Neural cell (in vitro differentiated cells): Measurements from ENCODE around the gene ZXDA. TPM values are rescaled to one million over a fixed set of nuclear protein-coding genes. Genes with fewer than 3 reads are reported as not detected.

Source experiments
- H2AFZ ChIP-seq: fragments of 200-600, 300-800 bp; sonication (generic), shearing (Covaris generic); 2 replicates; pipeline ENCODE4 v1.6.0; 2014; ENCODE audit warnings: low read depth, mild to moderate bottlenecking, antibody characterized with exemption, low read length, moderate library complexity
- H3F3A ChIP-seq: fragments of 200-600 bp; shearing (Covaris generic); 2 replicates; pipeline ENCODE4 v1.6.1; 2016; ENCODE audit warnings: mild to moderate bottlenecking, moderate library complexity, mixed read lengths, antibody characterized with exemption, low read length; ENCODE audit not compliant: insufficient read depth, poor library complexity, severe bottlenecking
- H3K27ac ChIP-seq: fragments of 200-600, 300-800 bp; sonication (generic), shearing (Covaris generic); 2 replicates; pipeline ENCODE4 v1.5.1; 2014; ENCODE audit warnings: mild to moderate bottlenecking, low read length, moderate library complexity
- H3K27me3 ChIP-seq: fragments of 300-800, 200-600 bp; sonication (generic), shearing (Covaris generic); 2 replicates; pipeline ENCODE4 v1.6.0; 2014; ENCODE audit warnings: mild to moderate bottlenecking, low read depth, low read length, moderate library complexity; ENCODE audit not compliant: insufficient read depth
- H3K36me3 ChIP-seq: fragments of 300-800, 200-600 bp; sonication (generic), shearing (Covaris generic); 2 replicates; pipeline ENCODE4 v1.5.1; 2014; ENCODE audit warnings: mild to moderate bottlenecking, antibody characterized with exemption, low read length, moderate library complexity; ENCODE audit not compliant: insufficient read depth
- H3K4me2 ChIP-seq: fragments of 300-800, 200-600 bp; sonication (generic), shearing (Covaris generic); 2 replicates; pipeline ENCODE4 v1.6.0; 2014; ENCODE audit warnings: mild to moderate bottlenecking, low read length
- H3K4me3 ChIP-seq: fragments of 300-800, 200-600 bp; sonication (generic), shearing (Covaris generic); 2 replicates; pipeline ENCODE4 v1.5.1; 2014; ENCODE audit warnings: mild to moderate bottlenecking, low read length, moderate library complexity
- H3K79me2 ChIP-seq: fragments of 200-600 bp; shearing (Covaris generic); replicated peaks from 2 replicates; pipeline ENCODE4 v1.6.0; 2014; ENCODE audit warnings: mild to moderate bottlenecking, low read length, moderate library complexity; ENCODE audit not compliant: insufficient read depth
- H3K9ac ChIP-seq: fragments of 300-800, 200-600 bp; sonication (generic), shearing (Covaris generic); 2 replicates; pipeline ENCODE4 v1.6.1; 2016; ENCODE audit warnings: mild to moderate bottlenecking, low read length, mixed read lengths
- H3K9me2 ChIP-seq: fragments of 200-600 bp; shearing (Covaris generic); 2 replicates; pipeline ENCODE4 v1.6.1; 2016; ENCODE audit warnings: mild to moderate bottlenecking, low read length, mixed read lengths; ENCODE audit not compliant: insufficient read depth
- H3K9me3 ChIP-seq: fragments of 200-600, 300-800 bp; sonication (generic), shearing (Covaris generic); 2 replicates; pipeline ENCODE4 v1.6.1; 2016; ENCODE audit warnings: mild to moderate bottlenecking, mixed run types, low read length, moderate library complexity, mixed read lengths
- H4K20me1 ChIP-seq: fragments of 200-600 bp; shearing (Covaris generic); 2 replicates; pipeline ENCODE4 v1.6.1; 2016; ENCODE audit warnings: mild to moderate bottlenecking, mixed run types; ENCODE audit not compliant: insufficient read depth
- CTCF ChIP-seq: fragments of 450-650 bp; IDR thresholded peaks from 2 replicates; pipeline ENCODE4 v1.5.1; 2014; ENCODE audit warnings: antibody characterized with exemption, mild to moderate bottlenecking, moderate library complexity; ENCODE audit not compliant: poor library complexity, severe bottlenecking
- EP300 ChIP-seq: fragments of 450-650 bp; conservative IDR thresholded peaks from 2 replicates; pipeline ENCODE4 v1.6.1; 2014; ENCODE audit warnings: antibody characterized with exemption, mild to moderate bottlenecking, moderate library complexity; ENCODE audit not compliant: poor library complexity, severe bottlenecking
- EZH2 ChIP-seq: fragments of 200-600, 300-800 bp; shearing (Covaris generic), sonication (generic); IDR thresholded peaks from 2 replicates; pipeline ENCODE4 v1.6.1; 2014; ENCODE audit warnings: antibody characterized with exemption, low read length, borderline replicate concordance, mild to moderate bottlenecking; ENCODE audit not compliant: insufficient read depth, poor library complexity, severe bottlenecking
- MXI1 ChIP-seq: fragments of 450-650 bp; conservative IDR thresholded peaks from 2 replicates; pipeline ENCODE4 v1.6.1; 2014; ENCODE audit warnings: antibody characterized with exemption, mild to moderate bottlenecking; ENCODE audit not compliant: poor library complexity, severe bottlenecking
- POLR2AphosphoS5 ChIP-seq: IDR thresholded peaks from 2 replicates; pipeline ENCODE4 v1.6.1; 2012
- RAD21 ChIP-seq: fragments of 450-650 bp; conservative IDR thresholded peaks from 2 replicates; pipeline ENCODE4 v1.6.1; 2014; ENCODE audit warnings: antibody characterized with exemption, mild to moderate bottlenecking, moderate library complexity
- REST ChIP-seq: IDR thresholded peaks from 2 replicates; pipeline ENCODE4 v1.6.1; 2012; ENCODE audit warnings: borderline replicate concordance
- SMC3 ChIP-seq: fragments of 450-650 bp; conservative IDR thresholded peaks from 2 replicates; pipeline ENCODE4 v1.6.1; 2014; ENCODE audit warnings: antibody characterized with exemption, mild to moderate bottlenecking, moderate library complexity; ENCODE audit not compliant: poor library complexity
- TAF1 ChIP-seq: IDR thresholded peaks from 2 replicates; pipeline ENCODE4 v1.6.1; 2012; ENCODE audit warnings: low read depth
- polyA plus RNA-seq: library from polyadenylated mRNA; depleted of rRNA; stranded (reverse); fragments of >200 nt; gene quantifications from 2 replicates; pipeline ENCODE4 v1.2.3, GENCODE V29; 2014

Gene ZXDA
- polyA plus RNA-seq, 1 donor from 2014 or later: not detected

- TF ChIP-seq REST (no peak), EZH2 (no peak), POLR2AphosphoS5 (no peak), RAD21 (no peak), CTCF (no peak), MXI1 (no peak), SMC3 (no peak)
- H2AFZ ChIP-seq: no peak overlapping the region
- H3K4me2 ChIP-seq: no peak overlapping the region
- H3K9me2 ChIP-seq: no peaks in the 10 kb centered on the region
- H3K4me3 ChIP-seq: no peak overlapping the region
- H3K9ac ChIP-seq: no peak overlapping the region
- no peaks in the 10 kb centered on the region for H3K9me3 ChIP-seq
- no peaks in the 10 kb centered on the region for H3K27me3 ChIP-seq
- no peaks in the 10 kb centered on the region for H3K36me3 ChIP-seq
- H3K79me2 ChIP-seq: no peaks in the 10 kb centered on the region
- H4K20me1 ChIP-seq: no peaks in the 10 kb centered on the region
- H3F3A ChIP-seq: no peaks in the 10 kb centered on the region
- H3K27ac ChIP-seq: no peak overlapping the region
These were observed 7.6 kb downstream of the ZXDA start for GRCh38 chrX:57902633-57903032.

GRCh38 chrX:57901466-57901865 is 8.8 kb downstream of the ZXDA start:
- no peaks in the 10 kb centered on the region for H3K36me3 ChIP-seq
- no peak overlapping the region for H3K4me2 ChIP-seq
- no peak overlapping the region for H3K9ac ChIP-seq
- H3F3A ChIP-seq: no peaks in the 10 kb centered on the region
- no peaks in the 10 kb centered on the region for H3K27me3 ChIP-seq
- H2AFZ ChIP-seq: no peak overlapping the region
- no peak overlapping the region for H3K27ac ChIP-seq
- H3K4me3 ChIP-seq: no peak overlapping the region
- no peaks in the 10 kb centered on the region for H4K20me1 ChIP-seq
- H3K9me2 ChIP-seq: no peaks in the 10 kb centered on the region
- H3K9me3 ChIP-seq: no peaks in the 10 kb centered on the region
- no peaks in the 10 kb centered on the region for H3K79me2 ChIP-seq
- TF ChIP-seq MXI1 (no peak), POLR2AphosphoS5 (no peak), RAD21 (no peak), TAF1 (no peak), EP300 (no peak), CTCF (no peak), SMC3 (no peak), REST (no peak), EZH2 (no peak)
